ENCODE measurements around the gene EGLN2.
A peak's percentile ranks its signal among the peaks of the same experiment; 100 is the strongest.
"Not testable (repeated sequence)": the region's sequence is repeated elsewhere in the genome, so short reads cannot be mapped to it uniquely, and the experiment has no call there.

The EGLN2 gene

GRCh38 chr19:40818480-40819399 lies 19.7 kb downstream of the EGLN2 start:
- DNase-seq (ENCODE audit: low read depth in 2 of 2), result peak; percentile 54 to 61

GRCh38 chr19:40819479-40820234 lies 20.7 kb downstream of the EGLN2 start:
- not testable (repeated sequence) for DNase-seq (ENCODE audit: low read depth in 2 of 2)

GRCh38 chr19:40822161-40822560 lies 23.2 kb downstream of the EGLN2 start:
- no peak for DNase-seq (ENCODE audit: low read depth in 2 of 2)

- DNase-seq (ENCODE audit: low read depth in 2 of 2), result not testable (repeated sequence)
Measured at GRCh38 chr19:40822704-40823553, 23.9 kb downstream of the EGLN2 start.

- DNase-seq (ENCODE audit: low read depth in 2 of 2), result not testable (repeated sequence)
Measured at GRCh38 chr19:40824916-40825315, 25.9 kb downstream of the EGLN2 start.

GRCh38 chr19:40825460-40826095 lies 26.6 kb downstream of the EGLN2 start:
- DNase-seq (ENCODE audit: low read depth in 2 of 2), result not testable (repeated sequence)

- not testable (repeated sequence) for DNase-seq (ENCODE audit: low read depth in 2 of 2)
Measured at GRCh38 chr19:40826312-40826698, 27.3 kb downstream of the EGLN2 start.

- DNase-seq (ENCODE audit: low read depth in 2 of 2), result peak in 1 of 2 donors; percentile 44
Measured at GRCh38 chr19:40826699-40827385, 27.9 kb downstream of the EGLN2 start.

- DNase-seq (ENCODE audit: low read depth in 2 of 2), result no peak
Measured at GRCh38 chr19:40827386-40828247, 28.6 kb downstream of the EGLN2 start.

- DNase-seq (ENCODE audit: low read depth in 2 of 2), result no peak
Measured at GRCh38 chr19:40829205-40829604, 30.2 kb downstream of the EGLN2 start.

- not testable (repeated sequence) for DNase-seq (ENCODE audit: low read depth in 2 of 2)
Measured at GRCh38 chr19:40830741-40831140, 31.8 kb downstream of the EGLN2 start.

- DNase-seq (ENCODE audit: low read depth in 2 of 2), result no peak
Measured at GRCh38 chr19:40831502-40832430, 32.8 kb downstream of the EGLN2 start.

GRCh38 chr19:40832431-40832790 lies 33.4 kb downstream of the EGLN2 start:
- DNase-seq (ENCODE audit: low read depth in 2 of 2), result not testable (repeated sequence)

GRCh38 chr19:40833728-40834533 lies 34.9 kb downstream of the EGLN2 start:
- DNase-seq (ENCODE audit: low read depth in 2 of 2), result not testable (repeated sequence)

GRCh38 chr19:40836754-40837429 lies 37.9 kb downstream of the EGLN2 start:
- no peak for DNase-seq (ENCODE audit: low read depth in 2 of 2)

- DNase-seq (ENCODE audit: low read depth in 2 of 2), result not testable (repeated sequence)
Measured at GRCh38 chr19:40838477-40838876, 39.5 kb downstream of the EGLN2 start.

GRCh38 chr19:40842012-40842411 lies 43.0 kb downstream of the EGLN2 start:
- DNase-seq (ENCODE audit: low read depth in 2 of 2), result not testable (repeated sequence)

All from activated CD8-positive, alpha-beta memory T cell treated with anti-CD3 and anti-CD28 coated beads for 4 hours (primary cell).